ENCODE data around the gene COL17A1.

DNA sequence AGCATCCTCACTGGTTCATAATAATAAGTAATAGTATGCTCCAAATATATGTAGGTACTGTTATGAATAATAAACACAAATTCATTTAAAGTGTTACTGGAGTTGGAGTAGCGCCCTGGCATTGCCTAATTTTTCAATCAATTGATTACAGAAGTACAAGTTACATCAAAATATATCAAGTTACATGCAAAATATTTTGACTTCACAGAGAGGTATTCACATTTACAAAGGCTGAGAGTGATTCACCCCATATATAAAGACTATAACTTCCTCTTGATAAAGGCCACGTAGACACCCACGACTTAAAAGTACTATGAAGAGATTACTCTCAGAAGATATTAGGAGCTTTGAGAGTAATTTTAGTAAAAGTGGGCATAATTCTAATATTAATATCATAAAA lies 13.6 kb upstream of the COL17A1 start:
- no peak for TF ChIP-seq POLR2A (IDR thresholded peaks at IDR 0.05)
- TF ChIP-seq, protein P1, sequence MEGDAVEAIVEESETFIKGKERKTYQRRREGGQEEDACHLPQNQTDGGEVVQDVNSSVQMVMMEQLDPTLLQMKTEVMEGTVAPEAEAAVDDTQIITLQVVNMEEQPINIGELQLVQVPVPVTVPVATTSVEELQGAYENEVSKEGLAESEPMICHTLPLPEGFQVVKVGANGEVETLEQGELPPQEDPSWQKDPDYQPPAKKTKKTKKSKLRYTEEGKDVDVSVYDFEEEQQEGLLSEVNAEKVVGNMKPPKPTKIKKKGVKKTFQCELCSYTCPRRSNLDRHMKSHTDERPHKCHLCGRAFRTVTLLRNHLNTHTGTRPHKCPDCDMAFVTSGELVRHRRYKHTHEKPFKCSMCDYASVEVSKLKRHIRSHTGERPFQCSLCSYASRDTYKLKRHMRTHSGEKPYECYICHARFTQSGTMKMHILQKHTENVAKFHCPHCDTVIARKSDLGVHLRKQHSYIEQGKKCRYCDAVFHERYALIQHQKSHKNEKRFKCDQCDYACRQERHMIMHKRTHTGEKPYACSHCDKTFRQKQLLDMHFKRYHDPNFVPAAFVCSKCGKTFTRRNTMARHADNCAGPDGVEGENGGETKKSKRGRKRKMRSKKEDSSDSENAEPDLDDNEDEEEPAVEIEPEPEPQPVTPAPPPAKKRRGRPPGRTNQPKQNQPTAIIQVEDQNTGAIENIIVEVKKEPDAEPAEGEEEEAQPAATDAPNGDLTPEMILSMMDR (IDR thresholded peaks at IDR 0.05 in 4 of 5, conservative IDR thresholded peaks at IDR 0.05 in 1 of 5) = no peak
